Neural progenitor cell (in vitro differentiated cells): ENCODE results near the gene MYO6. TPM values are rescaled to one million over a fixed set of nuclear protein-coding genes. Genes with fewer than 3 reads are reported as not detected.
"Not testable (repeated sequence)": the region's sequence is repeated elsewhere in the genome, so short reads cannot be mapped to it uniquely, and the experiment has no call there.

ENCODE experiments used
- DNase-seq: peaks from one replicate; pipeline ENCODE4 v3.0.0-alpha.2; 2016; ENCODE audit warnings: low spot score
- H2AFZ ChIP-seq: fragments of 200-600 bp; sonication (generic); replicated peaks from 2 replicates; pipeline ENCODE4 v1.6.1; 2016; ENCODE audit warnings: antibody characterized with exemption
- H3F3A ChIP-seq: fragments of 200-600 bp; sonication (generic); 2 replicates; pipeline ENCODE4 v1.6.1; 2016; ENCODE audit warnings: antibody characterized with exemption, low read depth
- H3K27ac ChIP-seq: fragments of 200-600 bp; sonication (generic); 2 replicates; pipeline ENCODE4 v1.5.1; 2016; ENCODE audit warnings: mild to moderate bottlenecking
- H3K27me3 ChIP-seq: fragments of 200-600 bp; sonication (generic); 2 replicates; pipeline ENCODE4 v1.6.1; 2016; ENCODE audit warnings: mild to moderate bottlenecking, moderate library complexity
- H3K36me3 ChIP-seq: fragments of 200-600 bp; sonication (generic); 2 replicates; pipeline ENCODE4 v1.5.1; 2016
- H3K4me1 ChIP-seq: fragments of 200-600 bp; sonication (generic); 2 replicates; pipeline ENCODE4 v1.6.1; 2016; ENCODE audit warnings: mixed run types
- H3K4me2 ChIP-seq: fragments of 200-600 bp; sonication (generic); 2 replicates; pipeline ENCODE4 v1.6.1; 2016
- H3K4me3 ChIP-seq: fragments of 200-600 bp; sonication (generic); 2 replicates; pipeline ENCODE4 v1.5.1; 2016
- H3K79me2 ChIP-seq: fragments of 200-600 bp; sonication (generic); 2 replicates; pipeline ENCODE4 v1.6.1; 2016; ENCODE audit warnings: low read depth
- H3K9ac ChIP-seq: fragments of 200-600 bp; sonication (generic); 2 replicates; pipeline ENCODE4 v1.6.1; 2016
- H3K9me3 ChIP-seq: fragments of 200-600 bp; sonication (generic); 2 replicates; pipeline ENCODE4 v1.5.1; 2016; ENCODE audit warnings: low read depth
- H4K20me1 ChIP-seq: fragments of 200-600 bp; sonication (generic); 2 replicates; pipeline ENCODE4 v1.6.1; 2016; ENCODE audit warnings: low read depth
- H3K27ac Mint-ChIP-seq: 3 replicates; pipeline ENCODE4 v1.8.0; 2021; ENCODE audit warnings: mixed read lengths
- H3K27me3 Mint-ChIP-seq: 2 replicates; pipeline ENCODE4 v1.8.0; 2022; ENCODE audit warnings: low read depth, mild to moderate bottlenecking, inconsistent platforms, moderate library complexity, mixed read lengths; ENCODE audit not compliant: insufficient read depth
- H3K36me3 Mint-ChIP-seq: 3 replicates; pipeline ENCODE4 v1.8.0; 2021; ENCODE audit warnings: mixed read lengths
- H3K4me1 Mint-ChIP-seq: 3 replicates; pipeline ENCODE4 v1.8.0; 2021; ENCODE audit warnings: mixed read lengths
- H3K4me3 Mint-ChIP-seq: 3 replicates; pipeline ENCODE4 v1.8.0; 2021; ENCODE audit warnings: mild to moderate bottlenecking, moderate library complexity, mixed read lengths
- H3K9me3 Mint-ChIP-seq: 3 replicates; pipeline ENCODE4 v1.8.0; 2020; ENCODE audit warnings: mixed read lengths
- CTCF ChIP-seq: fragments of 200-600 bp; sonication (generic); IDR thresholded peaks from 2 replicates; pipeline ENCODE4 v1.5.1; 2017; ENCODE audit warnings: antibody characterized with exemption, mild to moderate bottlenecking
- EZH2 ChIP-seq: fragments of 200-600 bp; sonication (generic); IDR thresholded peaks from 2 replicates; pipeline ENCODE4 v1.6.1; 2017; ENCODE audit warnings: antibody characterized with exemption, mild to moderate bottlenecking, moderate library complexity
- EZH2phosphoT487 ChIP-seq: fragments of 200-600 bp; sonication (generic); IDR thresholded peaks from 2 replicates; pipeline ENCODE4 v1.6.1; 2017; ENCODE audit warnings: antibody characterized with exemption
- total RNA-seq: library from RNA; depleted of rRNA; stranded (reverse); fragments of >200 nt; gene quantifications from 2 replicates; pipeline ENCODE4 v1.2.3, GENCODE V29; 2015; ENCODE audit warnings: low replicate concordance

The MYO6 gene
- 16.5 and 23.0 TPM in 2 replicates for total RNA-seq

- DNase-seq: peak; percentile 91
- Histone ChIP-seq H3K4me3 (peak within 1 kb of the TSS; percentile 79), H3K27me3 (peaks cover 18% of the 10 kb centered on the region), H3K79me2 (peaks cover 30% of the 10 kb centered on the region), H3K27ac (peak within 1 kb of the TSS; percentile 88), H3K4me1 (peaks cover 6% of the 10 kb centered on the region), H3K36me3 (no peaks in the 10 kb centered on the region), H3F3A (peaks cover 12% of the 10 kb centered on the region), H2AFZ (peak within 1 kb of the TSS; percentile 96), H4K20me1 (peaks cover 4% of the 10 kb centered on the region), H3K4me2 (peak within 1 kb of the TSS; percentile 88), H3K9ac (peak within 1 kb of the TSS; percentile 84), H3K9me3 (no peaks in the 10 kb centered on the region)
- peak within 1 kb of the TSS; percentile 64 for H3K27ac Mint-ChIP-seq
- H3K9me3 Mint-ChIP-seq: no peaks in the 10 kb centered on the region
- TF ChIP-seq CTCF: no peak
- no peak for TF ChIP-seq EZH2
- TF ChIP-seq EZH2phosphoT487: no peak
- peaks cover 6% of the 10 kb centered on the region for H3K4me1 Mint-ChIP-seq
- peak within 1 kb of the TSS; percentile 92 for H3K4me3 Mint-ChIP-seq
- no peaks in the 10 kb centered on the region for H3K36me3 Mint-ChIP-seq
- peaks cover 4% of the 10 kb centered on the region for H3K27me3 Mint-ChIP-seq
Measured at GRCh38 chr6:75748743-75749538, at the start of gene MYO6. Gene MYO6, plus strand, starts transcription at chr6:75749239. Its CDS starts 68,309 bp downstream, at chr6:75817548.

- peaks cover 36% of the 10 kb centered on the region for H3K36me3 Mint-ChIP-seq
- not testable (repeated sequence) for H3K27ac Mint-ChIP-seq
Measured at GRCh38 chr6:75708334-75708733, 40.7 kb upstream of the MYO6 start.

GRCh38 chr6:75711173-75711572 lies 37.9 kb upstream of the MYO6 start:
- Histone ChIP-seq H3K36me3 (peaks cover 31% of the 10 kb centered on the region), H2AFZ (no peak overlapping the region), H3K4me1 (no peaks in the 10 kb centered on the region), H3K27me3 (no peaks in the 10 kb centered on the region), H3K4me3 (no peak overlapping the region), H3K9ac (no peak overlapping the region), H3K79me2 (no peaks in the 10 kb centered on the region), H3F3A (peaks cover 15% of the 10 kb centered on the region), H3K27ac (no peak overlapping the region), H4K20me1 (no peaks in the 10 kb centered on the region), H3K9me3 (no peaks in the 10 kb centered on the region), H3K4me2 (no peak overlapping the region)
- peaks cover 23% of the 10 kb centered on the region for H3K36me3 Mint-ChIP-seq
- no peak overlapping the region for H3K27ac Mint-ChIP-seq
- TF ChIP-seq EZH2phosphoT487 (no peak), EZH2 (no peak), CTCF (no peak)
- no peak for DNase-seq
- no peak overlapping the region for H3K4me3 Mint-ChIP-seq
- H3K9me3 Mint-ChIP-seq: no peaks in the 10 kb centered on the region
- no peaks in the 10 kb centered on the region for H3K27me3 Mint-ChIP-seq
- no peaks in the 10 kb centered on the region for H3K4me1 Mint-ChIP-seq

More at GRCh38 chr6:75708334-75708733, 40.7 kb upstream of the MYO6 start:
- not testable (repeated sequence) for H3K9me3 Mint-ChIP-seq, H3K9me3 ChIP-seq, H3K4me2 ChIP-seq, H3K27me3 ChIP-seq, H3K27ac ChIP-seq, H3K79me2 ChIP-seq, H3K4me3 Mint-ChIP-seq, DNase-seq, H3F3A ChIP-seq, H3K4me1 ChIP-seq, H3K9ac ChIP-seq, H3K4me3 ChIP-seq, H4K20me1 ChIP-seq, H3K4me1 Mint-ChIP-seq, H3K27me3 Mint-ChIP-seq, H2AFZ ChIP-seq
- peaks cover 17% of the 10 kb centered on the region for H3K36me3 ChIP-seq

- H3K9ac ChIP-seq: no peak overlapping the region
- H3K27ac ChIP-seq: peak overlapping the region; percentile 54
- no peak for DNase-seq
- no peak overlapping the region for H3K4me3 ChIP-seq
- H3K4me3 Mint-ChIP-seq: no peak overlapping the region
- peaks cover under 1% of the 10 kb centered on the region for H3K4me1 Mint-ChIP-seq
- no peak overlapping the region for H3K27ac Mint-ChIP-seq
- no peak overlapping the region for H2AFZ ChIP-seq
- no peaks in the 10 kb centered on the region for H3K27me3 ChIP-seq
- H3K4me1 ChIP-seq: no peaks in the 10 kb centered on the region
- peaks cover 25% of the 10 kb centered on the region for H3K36me3 ChIP-seq
- no peaks in the 10 kb centered on the region for H4K20me1 ChIP-seq
- TF ChIP-seq EZH2 (no peak), EZH2phosphoT487 (no peak), CTCF (no peak)
- H3K9me3 Mint-ChIP-seq: no peaks in the 10 kb centered on the region
- H3K36me3 Mint-ChIP-seq: peaks cover 3% of the 10 kb centered on the region
- H3K4me2 ChIP-seq: no peak overlapping the region
- H3F3A ChIP-seq: peaks cover 31% of the 10 kb centered on the region
- no peaks in the 10 kb centered on the region for H3K79me2 ChIP-seq
- no peaks in the 10 kb centered on the region for H3K27me3 Mint-ChIP-seq
- no peaks in the 10 kb centered on the region for H3K9me3 ChIP-seq
Measured at GRCh38 chr6:75719133-75719532, 29.9 kb upstream of the MYO6 start.
